ENCODE measurements around the gene OSBPL8. TPM values are rescaled to one million over a fixed set of nuclear protein-coding genes. Genes with fewer than 3 reads are reported as not detected.

Gene OSBPL8
- total and polyA plus RNA-seq, 2 of the 8 experiments (the other 6 are each of a cell fraction or from before 2014, with no cell fraction given): 10.9 to 81.1 TPM

- Histone ChIP-seq H3K4ac (replicated peaks; ENCODE audit: insufficient read length, low read depth, low read length) (no peak overlapping the region), H3K4me3 (ENCODE audit: extremely low read depth in 1 of 4, insufficient read depth in 2 of 4, low read depth in 3 of 4, low read length in 4 of 4) (no peak overlapping the region), H3K27ac (ENCODE audit: low read depth, low read length) (no peak overlapping the region), H3K23me2 (ENCODE audit: low read depth, low read length) (no peaks in the 10 kb centered on the region; the same call in 1 of the 2 replicates), H3K36me3 (ENCODE audit: control insufficient read depth in 2 of 4, insufficient read depth in 4 of 4, low read length in 3 of 4) (no peaks in the 10 kb centered on the region), H3K56ac (replicated peaks; ENCODE audit: insufficient read length, low read depth, low read length) (no peak overlapping the region), H4K20me1 (replicated peaks in 1 of 2; ENCODE audit: control insufficient read depth in 1 of 2, insufficient read depth in 2 of 2, low read length in 2 of 2) (no peaks in the 10 kb centered on the region), H4K91ac (replicated peaks; ENCODE audit: insufficient read length, low read length) (no peak overlapping the region), H2BK5ac (ENCODE audit: low read depth, low read length) (no peak overlapping the region), H3K9me3 (ENCODE audit: insufficient read depth in 2 of 2, low read depth in 1 of 2, low read length in 1 of 2) (no peaks in the 10 kb centered on the region), H2AFZ (ENCODE audit: low read length) (no peak overlapping the region), H3K23ac (ENCODE audit: insufficient read length) (no peak overlapping the region), H2BK120ac (replicated peaks; ENCODE audit: low read depth, low read length) (no peak overlapping the region), H3K4me2 (ENCODE audit: insufficient read depth in 1 of 2, low read depth in 2 of 2, low read length in 2 of 2) (no peak overlapping the region), H4K8ac (ENCODE audit: extremely low read depth, insufficient read depth, low read length) (no peak overlapping the region), H2AK5ac (ENCODE audit: low read depth, low read length) (no peak overlapping the region), H2BK15ac (ENCODE audit: low read length) (no peak overlapping the region), H2BK20ac (ENCODE audit: low read length) (no peak overlapping the region), H3K79me1 (ENCODE audit: low read depth, low read length) (no peaks in the 10 kb centered on the region), H3K18ac (ENCODE audit: extremely low read depth, low read length) (no peak overlapping the region), H2BK12ac (ENCODE audit: low read depth, low read length) (no peak overlapping the region), H3K4me1 (replicated peaks in 1 of 4; ENCODE audit: control insufficient read depth in 3 of 4, insufficient read depth in 4 of 4, low read length in 3 of 4) (peaks cover 0 to 2% (median 0%) of the 10 kb centered on the region in 4 experiments; a peak in 1 of 7 replicates), H3K14ac (ENCODE audit: insufficient read length) (no peak overlapping the region), H4K5ac (ENCODE audit: insufficient read length, low read depth, low read length) (no peak overlapping the region), H3K79me2 (ENCODE audit: control insufficient read depth in 1 of 2, insufficient read depth in 2 of 2, low read length in 2 of 2) (no peaks in the 10 kb centered on the region), H3K9ac (replicated peaks in 1 of 4; ENCODE audit: extremely low read depth in 1 of 4, low read depth in 3 of 4, low read length in 3 of 4) (no peak overlapping the region), H3K27me3 (replicated peaks in 1 of 4; ENCODE audit: control insufficient read depth in 3 of 4, extremely low read depth in 1 of 4, insufficient read depth in 3 of 4, low read length in 3 of 4) (no peaks in the 10 kb centered on the region; a peak in 1 of 7 replicates)
- ChIA-PET POLR2A (ENCODE audit: partially characterized antibody) (no interaction called here), CTCF (ENCODE audit: partially characterized antibody) (interaction anchor here (1.7 kb wide), 1 partner anchor 29 kb away, joined by 4 read pairs; no protein-coding TSS in a partner anchor)
- FAIRE-seq: no peak
- 87% methylated on average over 7 of the region's 7 CpGs; no CpG with 5 or more reads in 1 of the 2 experiments for WGBS, 2 experiments (ENCODE audit: extremely low coverage in 1 of 2, insufficient coverage in 1 of 2, insufficient read length in 1 of 2, insufficient replicate concordance in 2 of 2, low coverage in 1 of 2, low lambda C conversion rate in 2 of 2, missing lambda C conversion rate in 1 of 2)
- no peak for DNase-seq (ENCODE audit: low read depth in 1 of 2, low spot score in 2 of 2)
- TF ChIP-seq BRCA1 (IDR thresholded peaks at IDR 0.05; ENCODE audit: low read depth, low read length) (no peak), HDAC6 (IDR thresholded peaks at IDR 0.05; ENCODE audit: low read depth, low read length) (no peak), MAFK (IDR thresholded peaks at IDR 0.05; ENCODE audit: low read depth, low read length) (no peak), RNF2 (IDR thresholded peaks at IDR 0.05; ENCODE audit: borderline replicate concordance, low read depth, low read length, missing control alignments, poor library complexity, severe bottlenecking) (no peak), CTCF (IDR thresholded peaks at IDR 0.05; ENCODE audit: control extremely low read depth in 1 of 3, insufficient read depth in 1 of 3, low read depth in 1 of 3, low read length in 3 of 3) (no peak), HDAC2 (IDR thresholded peaks at IDR 0.05; ENCODE audit: borderline replicate concordance in 1 of 2, low read depth in 2 of 2, low read length in 2 of 2) (no peak), RBBP5 (IDR thresholded peaks at IDR 0.05; ENCODE audit: borderline replicate concordance, low read depth, low read length) (no peak)
Observed at GRCh38 chr12:76316468-76316867, 243.1 kb downstream of the OSBPL8 start.

Measured in H1 (cell line).